Mucosa of gallbladder (tissue), 1 donor: ENCODE results near the gene MIEF2. TPM values are rescaled to one million over a fixed set of nuclear protein-coding genes. Genes with fewer than 3 reads are reported as not detected.
A peak's percentile ranks its signal among the peaks of the same experiment; 100 is the strongest.

Experiments used
- DNase-seq: peaks from one replicate; pipeline ENCODE4 v3.0.0-alpha.2; 2020; ENCODE audit warnings: low spot score
- total RNA-seq: library from RNA; stranded (reverse); gene quantifications from one replicate; pipeline ENCODE4 v1.2.1, GENCODE V29; 2021
- donor health status: DM: no; HTN: no; CAD: no.

MIEF2 gene
- total RNA-seq, 1 donor from 2014 or later, result 22.8 TPM

DNA sequence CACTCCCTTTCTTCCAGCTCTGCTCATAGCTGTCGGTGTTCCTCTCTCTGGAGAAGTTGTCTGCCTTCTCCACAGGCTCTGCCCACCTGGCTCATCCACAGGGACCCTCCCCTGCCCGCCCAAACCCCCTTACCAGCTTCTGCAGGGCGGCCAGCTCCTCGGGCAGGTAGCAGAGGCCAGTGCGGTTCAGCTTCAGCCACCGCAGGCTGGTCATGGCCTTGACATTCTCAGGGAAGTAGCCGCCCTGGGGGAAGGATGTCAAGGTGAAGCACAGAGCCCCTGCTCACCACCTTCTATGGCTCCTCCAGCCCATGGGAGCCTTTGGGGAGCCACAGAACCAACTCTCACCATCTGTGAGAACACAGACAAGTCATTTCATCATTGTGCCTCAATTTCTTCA lies 3.7 kb upstream of the MIEF2 start:
- no peak for DNase-seq

DNA sequence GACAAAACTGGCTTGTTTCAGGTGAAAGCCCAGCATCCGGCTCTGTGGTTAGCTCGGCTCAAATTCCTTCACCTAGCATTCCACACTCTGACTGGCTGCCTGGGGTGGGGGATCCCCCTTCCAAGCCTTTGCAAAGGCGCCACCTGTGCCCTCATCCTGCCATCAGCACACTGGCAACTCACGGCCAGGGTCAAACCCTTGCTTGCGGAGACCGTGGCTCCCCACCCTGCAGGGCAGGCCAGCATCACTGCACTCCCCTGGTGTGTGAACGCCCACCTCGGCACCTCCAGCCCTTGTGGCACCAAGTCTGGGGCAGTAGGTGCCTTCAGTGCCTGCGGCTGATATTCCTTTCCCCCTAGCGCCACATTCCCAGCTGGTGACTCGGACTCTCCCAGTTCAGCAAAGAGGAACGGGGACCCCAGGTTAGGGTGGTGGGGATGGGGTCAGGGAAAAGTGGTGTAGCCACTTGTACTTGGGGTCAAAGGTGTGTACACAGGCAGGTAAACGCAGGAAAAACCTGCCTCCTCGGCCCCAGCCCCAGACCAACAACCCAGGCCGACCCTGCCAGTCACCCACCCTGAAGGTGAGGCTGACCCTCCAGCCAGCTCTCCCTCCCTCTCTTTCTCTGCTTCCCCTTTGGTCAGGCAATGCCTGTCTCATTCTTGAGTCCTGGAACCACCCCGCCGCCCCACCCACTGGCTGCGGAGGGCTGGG lies 3.0 kb upstream of the MIEF2 start:
- peak; percentile 37 for DNase-seq

DNA sequence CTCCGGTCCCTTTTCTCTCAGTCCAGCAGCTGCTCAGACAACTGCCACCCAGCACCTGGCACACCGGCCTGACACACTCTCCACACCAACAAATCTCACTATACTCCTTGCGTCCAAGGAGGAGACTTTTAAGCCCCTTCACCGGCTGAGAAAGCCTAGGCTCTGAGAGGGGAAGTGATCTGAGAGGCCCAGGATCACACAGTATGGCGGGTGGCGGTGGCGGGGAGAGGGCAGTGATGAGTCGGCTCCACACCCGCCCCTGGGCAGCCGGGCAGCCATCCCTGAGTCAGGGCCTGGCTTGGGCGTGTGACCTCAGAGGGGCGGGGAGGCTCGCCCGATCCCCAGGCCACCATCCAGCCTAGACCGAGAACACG lies 2.5 kb upstream of the MIEF2 start:
- peak; percentile 51 for DNase-seq

DNA sequence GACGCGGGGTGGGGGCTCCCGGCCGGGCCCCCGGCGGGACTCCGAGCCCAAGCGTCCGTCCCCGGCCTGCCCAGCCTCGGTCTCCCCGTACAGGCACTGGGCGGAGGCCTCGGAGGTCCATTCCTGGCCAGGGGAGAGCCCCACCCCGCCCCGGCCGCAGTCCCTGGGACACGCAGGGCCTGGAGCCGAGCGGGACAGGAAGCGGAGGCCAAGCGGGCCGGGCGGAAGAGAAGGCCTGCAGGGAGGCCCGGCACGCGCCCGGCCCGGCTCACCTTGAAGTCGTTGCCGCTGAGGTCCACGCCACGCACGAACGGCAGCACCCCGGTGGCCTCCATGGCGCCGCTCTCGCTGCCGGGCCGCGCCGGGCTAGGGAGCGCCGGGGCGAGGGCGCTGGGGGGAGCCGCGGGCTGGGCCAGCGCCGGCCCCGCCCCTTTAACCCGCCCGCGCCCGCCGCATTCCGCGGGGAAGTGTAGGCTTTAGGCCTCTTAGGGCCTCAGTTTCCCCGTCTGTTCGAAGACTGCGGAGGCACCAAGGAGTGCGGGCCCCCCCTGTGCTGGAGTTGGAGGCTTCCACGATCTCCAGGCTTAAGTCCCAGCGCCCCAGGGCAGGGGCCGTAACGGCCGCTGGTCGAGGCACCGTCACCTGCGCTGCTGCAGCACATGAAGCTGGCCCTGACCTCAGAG lies 2.0 kb upstream of the MIEF2 start, which contains the start of gene FLII:
Gene FLII (minus strand): TSS at position 383 of the 683 bp plus-strand sequence. CDS start 48 bp downstream, at position 335.
- peak; percentile 28 for DNase-seq

DNA sequence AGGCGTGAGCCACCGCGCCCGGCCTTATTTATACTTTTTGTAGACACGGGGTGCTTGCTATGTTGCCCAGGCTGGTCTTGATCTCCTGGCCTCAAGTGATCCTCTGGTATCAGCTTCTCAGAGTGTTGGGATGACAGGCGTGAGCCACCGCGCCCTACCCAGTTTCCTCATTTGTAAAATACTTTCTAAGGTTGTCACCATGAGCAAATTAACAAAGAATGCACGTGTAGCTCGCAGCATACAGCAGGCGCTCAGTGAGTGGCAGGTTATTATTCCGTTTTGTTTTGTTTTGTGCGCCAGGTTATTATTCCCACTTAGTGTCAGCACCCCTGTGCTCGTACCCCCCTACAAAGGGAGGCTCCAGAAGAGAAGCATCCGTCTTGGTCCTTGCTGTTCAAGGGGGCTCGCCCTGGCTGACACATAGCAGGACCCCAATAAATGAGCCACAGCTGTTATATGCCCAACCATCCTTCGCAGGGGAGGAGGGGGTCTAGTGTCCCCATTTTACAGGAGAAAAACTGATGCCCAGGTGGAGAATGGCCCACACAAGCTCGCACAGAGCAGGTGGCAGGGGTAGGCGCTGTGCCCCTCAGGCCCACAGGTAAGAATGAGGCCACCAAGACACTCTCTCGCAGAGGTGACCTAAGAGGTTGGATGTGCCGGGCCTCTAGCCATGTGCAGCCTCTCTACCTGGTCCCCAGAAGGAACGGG lies 686 bp upstream of the MIEF2 start:
- DNase-seq, result no peak

DNA sequence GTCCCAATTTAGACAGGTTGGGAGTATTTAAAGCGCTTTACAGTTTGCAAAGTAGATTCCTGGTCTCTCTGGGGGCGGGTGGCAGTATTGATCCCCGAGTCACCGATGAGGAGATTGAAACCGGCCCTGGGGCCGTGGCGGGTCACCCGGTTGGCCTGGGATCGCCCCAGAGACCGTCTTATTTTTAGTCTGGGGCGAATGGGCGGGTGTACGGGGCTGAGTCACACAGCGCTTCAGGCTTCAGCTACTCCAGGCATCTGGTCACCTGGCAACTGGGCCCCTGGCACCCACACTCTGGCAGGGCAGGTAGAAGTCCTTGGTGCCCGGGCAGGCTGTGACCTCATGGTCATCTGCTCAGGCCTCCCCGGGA lies 669 bp downstream of the MIEF2 start:
- DNase-seq, result peak; percentile 54

DNA sequence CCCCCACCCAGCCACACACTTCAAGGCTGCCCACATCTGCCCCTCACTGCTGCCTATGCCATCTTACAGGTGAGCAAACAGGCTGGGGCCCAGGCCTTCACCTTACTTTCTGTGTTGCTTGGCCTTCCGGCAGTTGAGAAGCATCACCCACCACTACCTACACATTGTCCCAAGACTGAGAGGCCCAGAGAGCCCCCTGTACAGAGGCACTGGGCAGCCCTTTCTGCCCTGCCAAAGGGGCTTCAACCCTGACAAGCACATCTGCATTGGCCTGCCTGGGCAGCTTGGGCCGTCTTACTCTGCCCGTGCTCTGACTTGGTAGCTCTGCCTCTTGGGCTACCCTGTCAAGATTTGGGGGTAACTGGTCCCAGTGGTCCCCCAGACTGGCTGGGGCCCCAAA lies 1.2 kb downstream of the MIEF2 start:
- DNase-seq, result no peak

DNA sequence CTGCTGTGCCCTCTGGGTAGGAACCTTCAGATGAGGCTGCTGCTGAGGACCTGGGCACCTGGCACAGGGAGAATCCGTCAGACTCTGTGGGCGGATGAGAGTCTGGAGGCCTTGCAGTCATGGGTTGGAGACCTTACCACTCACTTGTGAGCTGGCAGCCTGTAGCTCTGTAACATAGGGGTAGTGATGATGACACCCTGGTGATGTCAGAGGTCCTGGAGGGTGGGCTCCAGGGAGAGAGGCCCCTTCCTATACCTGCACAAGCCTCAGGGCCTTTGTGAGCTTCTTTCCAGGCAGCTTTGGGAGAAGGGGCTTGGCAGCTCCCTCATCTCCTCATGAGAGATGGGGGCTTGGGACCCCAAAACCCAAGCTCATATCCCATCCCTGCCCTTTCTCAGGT lies 1.6 kb downstream of the MIEF2 start:
- no peak for DNase-seq

DNA sequence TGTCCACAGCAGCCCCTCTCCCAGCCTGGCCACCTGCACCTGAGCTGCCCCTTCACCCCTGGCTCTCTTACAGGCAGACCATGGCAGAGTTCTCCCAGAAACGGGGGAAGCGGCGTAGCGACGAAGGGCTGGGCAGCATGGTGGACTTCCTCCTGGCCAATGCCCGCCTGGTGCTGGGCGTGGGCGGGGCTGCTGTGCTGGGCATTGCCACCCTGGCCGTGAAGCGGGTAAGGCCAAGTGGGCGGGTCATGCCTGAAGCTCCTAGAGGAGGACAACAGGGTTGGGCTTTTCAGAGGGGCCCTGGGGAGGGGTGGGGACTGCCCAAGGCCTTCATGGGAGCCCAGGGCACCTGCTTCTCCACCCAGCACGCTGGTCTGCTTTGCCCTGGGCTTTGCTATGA lies 2.2 kb downstream of the MIEF2 start:
- DNase-seq, result no peak

DNA sequence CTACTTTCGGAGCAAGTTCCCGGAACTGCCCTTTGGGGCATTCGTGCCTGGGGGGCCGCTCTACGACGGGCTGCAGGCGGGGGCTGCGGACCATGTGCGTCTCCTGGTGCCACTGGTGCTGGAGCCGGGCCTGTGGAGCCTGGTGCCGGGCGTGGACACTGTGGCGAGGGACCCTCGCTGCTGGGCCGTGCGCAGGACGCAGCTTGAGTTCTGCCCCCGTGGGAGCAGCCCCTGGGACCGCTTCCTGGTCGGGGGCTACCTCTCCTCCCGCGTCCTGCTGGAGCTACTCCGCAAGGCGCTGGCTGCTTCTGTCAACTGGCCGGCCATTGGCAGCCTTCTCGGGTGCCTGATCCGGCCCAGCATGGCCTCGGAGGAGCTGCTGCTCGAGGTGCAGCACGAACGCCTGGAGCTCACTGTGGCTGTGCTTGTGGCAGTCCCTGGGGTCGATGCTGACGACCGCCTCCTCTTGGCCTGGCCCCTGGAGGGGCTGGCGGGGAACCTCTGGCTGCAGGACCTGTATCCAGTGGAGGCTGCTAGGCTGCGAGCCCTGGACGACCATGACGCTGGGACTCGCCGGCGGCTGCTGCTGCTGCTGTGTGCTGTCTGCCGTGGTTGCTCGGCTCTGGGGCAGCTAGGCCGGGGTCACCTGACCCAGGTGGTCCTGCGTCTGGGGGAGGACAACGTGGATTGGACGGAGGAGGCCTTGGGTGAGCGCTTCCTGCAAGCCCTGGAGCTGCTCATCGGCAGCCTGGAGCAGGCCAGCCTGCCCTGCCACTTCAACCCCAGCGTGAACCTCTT lies 3.6 kb downstream of the MIEF2 start:
- DNase-seq, result no peak

DNA sequence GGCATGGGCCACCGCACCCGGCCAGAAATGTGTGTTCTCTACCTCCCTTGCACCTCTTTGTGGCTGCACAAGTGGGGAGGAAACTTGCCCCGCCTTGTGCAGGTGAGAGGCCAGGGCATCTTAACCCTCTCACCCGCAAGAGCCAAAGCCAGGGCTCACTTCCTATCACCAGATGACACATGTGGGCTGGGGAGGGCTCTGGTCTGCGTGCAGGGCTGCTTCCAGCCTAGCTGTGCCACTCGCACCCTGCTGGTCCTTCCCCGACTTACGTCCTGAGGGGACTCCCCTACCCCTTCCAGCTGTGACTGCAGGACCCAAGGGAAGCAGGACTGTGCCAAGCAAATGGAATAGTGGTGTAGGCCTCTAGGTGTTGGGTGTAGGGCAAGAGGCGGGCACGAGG lies 6.9 kb downstream of the MIEF2 start:
- no peak for DNase-seq

DNA sequence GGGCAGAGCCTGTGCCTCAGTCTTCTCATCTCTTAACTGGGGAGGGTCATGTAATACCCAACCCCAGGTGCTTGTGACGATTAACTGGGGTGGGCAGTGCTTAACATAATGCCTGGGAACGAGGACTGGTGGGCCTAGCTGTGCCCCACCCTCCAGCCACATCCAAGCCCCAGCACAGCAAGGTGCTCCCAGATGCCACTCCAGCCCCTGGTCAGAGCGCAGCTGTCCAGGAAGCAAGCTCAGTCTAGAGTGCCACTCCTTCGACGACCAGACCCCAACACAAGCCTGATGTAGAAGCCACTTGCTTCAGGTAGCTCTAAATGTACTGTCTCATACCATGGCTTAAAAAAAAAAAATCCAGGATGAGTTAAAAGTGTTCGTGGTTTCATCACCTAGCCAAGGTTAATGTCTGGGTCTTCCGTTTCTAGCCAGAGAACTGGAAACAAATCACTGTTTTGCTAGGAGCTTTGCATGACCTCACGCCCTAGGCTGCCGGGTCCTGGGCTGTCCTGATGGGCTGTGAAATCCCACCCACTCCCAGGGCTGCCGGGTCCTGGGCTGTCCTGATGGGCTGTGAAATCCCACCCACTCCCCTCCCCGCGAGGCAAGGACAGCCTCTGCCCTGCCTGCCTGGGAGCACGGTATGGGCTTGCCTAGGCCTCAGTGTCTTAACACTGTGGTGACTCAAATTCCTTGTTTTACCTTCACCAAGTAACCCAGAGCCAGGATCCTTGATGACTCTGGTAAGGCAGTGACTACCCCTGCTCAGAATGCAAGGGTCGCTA lies 7.7 kb downstream of the MIEF2 start:
- DNase-seq, result no peak

DNA sequence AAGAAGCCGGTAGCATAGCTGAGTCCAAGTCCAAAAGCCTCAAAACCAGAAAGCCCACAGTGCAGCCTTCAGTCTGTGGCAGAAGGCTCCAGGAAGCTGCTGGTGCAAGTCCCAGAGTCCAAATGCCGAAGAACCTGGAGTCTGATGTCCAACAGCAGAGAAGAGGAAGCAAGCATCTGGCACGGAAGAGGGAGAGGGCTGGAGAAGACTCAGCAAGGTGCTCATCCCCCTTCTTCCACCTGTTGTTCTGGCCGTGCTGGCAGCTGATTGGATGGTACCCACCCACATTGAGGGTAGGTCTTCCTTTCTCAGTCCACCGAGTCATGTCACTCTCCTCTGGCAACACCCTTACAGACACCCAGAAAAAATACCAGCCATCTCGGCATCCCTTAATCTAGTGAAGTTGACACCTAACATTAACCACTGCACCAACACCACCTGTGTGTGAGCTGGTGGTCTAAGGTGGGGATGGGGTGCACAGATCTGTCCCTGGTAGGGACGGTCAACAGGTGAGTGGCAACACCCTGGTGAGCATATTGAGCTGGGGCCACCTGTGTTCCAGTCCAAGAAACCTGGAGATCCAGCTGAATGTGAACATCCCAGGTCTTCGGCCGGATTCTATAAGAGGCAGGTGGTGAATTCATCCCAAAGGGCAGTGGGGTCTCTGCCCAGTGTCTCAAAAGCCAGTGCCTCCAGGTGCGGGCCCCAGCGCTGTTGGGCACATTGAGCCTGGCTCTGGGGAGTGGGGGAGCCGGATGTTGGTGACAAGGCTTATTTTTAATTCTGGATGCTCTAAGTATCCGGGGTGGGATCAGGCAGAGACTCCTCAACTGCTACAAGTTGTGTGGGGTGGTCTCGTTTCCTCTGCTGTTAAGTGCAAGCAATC lies 9.8 kb downstream of the MIEF2 start:
- no peak for DNase-seq

DNA sequence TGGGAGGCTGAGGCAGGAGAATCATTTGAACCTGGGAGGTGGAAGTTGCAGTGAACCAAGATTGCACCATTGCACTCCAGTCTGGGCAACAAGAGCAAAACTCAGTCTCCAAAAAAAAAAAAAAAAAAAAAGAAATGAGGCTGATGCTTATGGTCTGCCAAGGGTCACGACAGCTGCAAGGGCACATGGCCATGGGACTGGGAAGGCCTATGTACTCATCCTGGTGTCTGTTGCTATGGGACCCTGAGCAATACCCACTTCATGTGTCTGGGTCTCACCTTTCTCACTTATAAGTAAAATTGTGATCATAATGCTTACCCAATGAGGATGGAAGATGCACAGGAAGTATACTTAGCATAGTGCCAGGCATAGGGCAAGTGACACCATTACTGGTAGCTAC lies 16.6 kb downstream of the MIEF2 start:
- DNase-seq, result no peak

DNA sequence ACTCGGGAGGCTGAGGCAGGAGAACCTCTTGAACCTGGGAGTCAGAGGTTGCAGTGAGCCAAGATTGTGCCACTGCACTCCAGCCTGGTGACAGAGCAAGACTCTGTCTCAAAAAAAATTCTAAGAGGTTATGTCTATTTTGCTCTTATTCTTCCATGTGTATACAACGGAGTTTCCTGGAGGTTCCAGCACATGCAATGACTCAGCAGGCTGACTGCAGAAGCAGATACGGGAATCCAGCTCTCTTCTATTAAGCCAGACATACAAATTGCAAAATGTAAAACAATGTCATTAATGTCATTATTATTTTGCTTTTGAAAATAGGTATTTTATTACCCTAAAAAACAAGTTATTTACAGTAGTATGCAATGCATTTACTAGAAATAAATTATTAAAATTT lies 18.4 kb downstream of the MIEF2 start:
- no peak for DNase-seq

DNA sequence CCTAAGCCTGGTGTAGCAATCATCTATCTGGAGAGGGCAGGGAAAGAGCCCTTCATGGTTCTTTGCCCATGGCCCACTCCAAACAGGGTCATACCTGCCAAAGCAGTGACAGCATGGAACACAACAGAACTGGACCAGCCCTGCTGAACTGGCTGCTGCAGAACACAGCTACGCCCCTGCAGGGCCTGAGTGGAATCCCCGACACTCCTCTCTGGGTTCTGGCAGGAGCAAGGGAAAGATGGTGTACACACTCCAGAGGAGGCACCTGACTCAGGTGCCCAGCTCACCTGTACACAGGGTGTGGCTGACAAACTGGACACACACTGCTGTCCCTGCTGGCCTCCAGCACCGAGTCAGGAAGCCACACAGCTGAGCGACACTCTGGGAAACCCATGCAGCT lies 19.8 kb downstream of the MIEF2 start:
- DNase-seq, result no peak

DNA sequence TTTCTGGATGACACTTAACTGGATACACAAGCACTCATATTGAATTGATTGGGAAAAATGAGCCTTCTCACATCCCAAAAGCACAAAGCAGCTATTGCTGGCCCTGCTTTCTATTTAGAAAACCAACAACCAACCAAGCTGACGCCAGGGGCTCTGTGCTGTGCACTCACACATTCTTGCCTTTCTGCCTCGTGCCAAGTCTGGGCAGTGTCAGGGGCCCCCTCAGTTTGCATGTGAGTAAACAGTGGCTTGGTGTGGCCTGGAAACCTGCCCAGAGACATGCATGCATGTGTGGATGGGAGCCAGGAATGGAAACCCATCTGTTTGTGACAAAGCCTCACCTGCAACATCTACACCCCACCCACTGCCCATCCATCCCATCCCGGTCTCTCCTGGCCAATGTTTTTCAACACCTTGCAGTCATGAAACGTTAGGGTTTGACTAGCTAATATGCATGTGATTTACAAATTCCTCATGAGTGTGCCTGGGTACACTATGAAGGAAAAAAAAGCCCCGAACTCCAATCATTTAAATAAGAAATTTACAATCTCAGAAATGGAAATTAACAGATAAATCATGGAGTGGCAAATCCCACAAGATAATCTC lies 20.4 kb downstream of the MIEF2 start:
- DNase-seq, result no peak

DNA sequence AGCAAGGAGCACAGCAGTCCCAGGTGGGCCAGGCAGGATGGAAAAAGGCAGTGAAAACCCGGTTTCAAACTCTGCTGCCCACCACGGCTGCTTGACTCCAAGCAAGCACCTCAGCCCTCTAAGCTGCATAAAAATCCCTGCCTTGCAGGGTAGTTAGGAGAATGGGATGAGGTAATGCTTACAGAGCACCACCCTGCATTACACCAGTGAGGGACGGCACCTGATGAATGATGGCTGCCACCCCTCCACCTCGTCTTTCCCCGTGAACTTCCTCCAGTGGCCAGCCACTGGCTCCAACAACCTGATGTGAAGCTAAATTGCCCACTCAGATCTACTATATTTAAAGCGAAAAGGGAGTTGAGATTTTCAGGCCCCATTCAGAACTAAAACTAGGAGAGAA lies 21.3 kb downstream of the MIEF2 start:
- no peak for DNase-seq

DNA sequence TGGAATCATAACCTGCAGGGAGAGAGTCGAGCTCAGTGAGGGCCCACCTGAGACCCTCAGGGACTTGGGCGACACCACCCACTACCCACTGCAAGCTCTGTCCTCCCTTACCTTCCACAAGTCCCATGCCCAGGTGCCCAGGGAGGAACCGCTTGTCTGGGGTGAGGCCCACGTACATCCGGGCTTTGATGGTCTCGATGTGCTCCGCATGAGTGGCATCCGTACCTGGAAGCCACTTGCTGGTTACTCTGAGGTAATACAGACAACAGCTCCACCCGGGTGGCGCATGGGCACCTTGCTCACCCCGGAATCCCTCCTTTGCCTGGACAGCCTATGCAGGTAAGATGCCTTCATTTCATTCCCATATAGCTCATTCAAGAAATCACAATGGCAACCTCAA lies 24.8 kb downstream of the MIEF2 start:
- DNase-seq, result no peak
